ENCODE measurements around the gene IFT81.

GRCh38 chr12:110091136-110091711, 32.9 kb upstream of the IFT81 start:
- no peak for TF ChIP-seq CTCF (IDR thresholded peaks at IDR 0.05; ENCODE audit: insufficient read depth, low read length, poor library complexity, severe bottlenecking)
- TF ChIP-seq EZH2phosphoT487 (conservative IDR thresholded peaks at IDR 0.05; ENCODE audit: low read length) = no peak
